Inflammatory macrophage (primary cell): Measurements from ENCODE around the gene GPR141.
A peak's percentile ranks its signal among the peaks of the same experiment; 100 is the strongest.

Experiments
- DNase-seq, 2 donors: peaks; one replicate each; pipeline ENCODE4 v3.0.0-alpha.2; 2020 to 2022

The GPR141 gene

GRCh38 chr7:37732888-37733287, 49.3 kb downstream of the GPR141 start:
- no peak for DNase-seq

GRCh38 chr7:37735196-37735595, 51.6 kb downstream of the GPR141 start:
- no peak for DNase-seq

- DNase-seq, result no peak
Measured at GRCh38 chr7:37738321-37738720, 54.8 kb downstream of the GPR141 start.

- no peak for DNase-seq
Measured at GRCh38 chr7:37740398-37740797, 56.8 kb downstream of the GPR141 start.

GRCh38 chr7:37741776-37742175, 58.2 kb downstream of the GPR141 start:
- peak; percentile 24 to 61 for DNase-seq

GRCh38 chr7:37751096-37751495, 67.5 kb downstream of the GPR141 start:
- peak; percentile 29 to 31 for DNase-seq

- DNase-seq, result no peak
Measured at GRCh38 chr7:37753398-37754050, 70.0 kb downstream of the GPR141 start.

- no peak for DNase-seq
Measured at GRCh38 chr7:37756797-37757551, 73.4 kb downstream of the GPR141 start.

GRCh38 chr7:37757563-37757962, 74.0 kb downstream of the GPR141 start:
- no peak for DNase-seq

GRCh38 chr7:37758501-37759045, 75.0 kb downstream of the GPR141 start:
- DNase-seq, result no peak

- no peak for DNase-seq
Measured at GRCh38 chr7:37759526-37759925, 76.0 kb downstream of the GPR141 start.

- peak; percentile 52 to 62 for DNase-seq
Measured at GRCh38 chr7:37765421-37765829, 81.9 kb downstream of the GPR141 start.

GRCh38 chr7:37765872-37766525, 82.4 kb downstream of the GPR141 start:
- DNase-seq, result peak; percentile 86 to 88

- peak; percentile 19 to 60 for DNase-seq
Measured at GRCh38 chr7:37768611-37769010, 85.0 kb downstream of the GPR141 start.

- DNase-seq, result no peak
Measured at GRCh38 chr7:37769291-37769690, 85.7 kb downstream of the GPR141 start.

GRCh38 chr7:37769726-37770125, 86.2 kb downstream of the GPR141 start:
- no peak for DNase-seq

- DNase-seq, result no peak
Measured at GRCh38 chr7:37770838-37771237, 87.3 kb downstream of the GPR141 start.

GRCh38 chr7:37771342-37771741, 87.8 kb downstream of the GPR141 start:
- DNase-seq, result no peak

GRCh38 chr7:37771801-37772200, 88.2 kb downstream of the GPR141 start:
- no peak for DNase-seq

GRCh38 chr7:37775921-37776320, 92.4 kb downstream of the GPR141 start:
- DNase-seq, result no peak

- peak; percentile 19 to 51 for DNase-seq
Measured at GRCh38 chr7:37781156-37781555, 97.6 kb downstream of the GPR141 start.

- no peak for DNase-seq
Measured at GRCh38 chr7:37782166-37782565, 98.6 kb downstream of the GPR141 start.

GRCh38 chr7:37784015-37784414, 100.4 kb downstream of the GPR141 start:
- DNase-seq, result no peak
